SU-DHL-6 (cell line): ENCODE data around the gene KDELR3.

Source experiments
- EZH2phosphoT487 ChIP-seq: fragments of 200-600 bp; sonication (generic), shearing (Covaris generic); conservative IDR thresholded peaks from 2 replicates; pipeline ENCODE4 v1.6.1; 2018; ENCODE audit warnings: mild to moderate bottlenecking, antibody characterized with exemption, low read length, moderate library complexity, mixed read lengths
- TF ChIP-seq, protein P1 (sequence below): fragments of 200-600 bp; sonication (generic); IDR thresholded peaks from one replicate; pipeline ENCODE4 v1.5.1; 2017; ENCODE audit warnings: antibody characterized with exemption, mild to moderate bottlenecking, low read length, moderate library complexity; ENCODE audit not compliant: insufficient read depth, poor library complexity, severe bottlenecking

DNA sequence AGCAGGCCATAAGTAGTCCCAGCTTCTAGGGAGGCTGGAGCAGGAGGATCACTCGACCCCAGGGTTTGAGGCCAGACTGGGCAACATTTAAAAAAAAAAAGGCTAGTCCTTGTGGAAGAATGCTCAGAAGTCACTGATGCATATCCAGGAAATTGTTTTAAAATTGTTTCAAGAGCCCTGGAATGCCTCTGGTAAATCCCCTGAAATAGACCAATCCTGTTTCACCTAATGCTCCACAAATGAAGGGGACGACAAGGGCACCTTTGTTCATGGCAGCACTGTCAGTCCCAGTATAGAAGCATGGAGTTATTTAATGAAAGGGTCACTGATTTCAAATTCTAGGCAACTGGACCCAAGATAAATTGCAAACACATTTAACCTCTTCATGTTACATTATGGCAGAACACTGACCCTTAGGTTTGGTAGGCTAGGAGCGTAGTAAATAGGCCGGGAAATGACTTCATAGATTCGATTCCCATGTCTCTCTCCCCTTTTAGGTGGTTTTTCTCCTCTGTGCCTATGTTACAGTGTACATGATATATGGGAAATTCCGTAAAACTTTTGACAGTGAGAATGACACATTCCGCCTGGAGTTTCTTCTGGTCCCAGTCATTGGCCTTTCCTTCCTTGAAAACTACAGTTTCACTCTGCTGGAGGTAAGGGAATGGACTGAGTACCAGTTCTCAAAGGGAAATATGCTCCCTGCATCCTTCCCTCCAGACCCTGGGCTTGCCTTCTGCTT is 11.4 kb downstream of the KDELR3 start:
- TF ChIP-seq, protein P1, sequence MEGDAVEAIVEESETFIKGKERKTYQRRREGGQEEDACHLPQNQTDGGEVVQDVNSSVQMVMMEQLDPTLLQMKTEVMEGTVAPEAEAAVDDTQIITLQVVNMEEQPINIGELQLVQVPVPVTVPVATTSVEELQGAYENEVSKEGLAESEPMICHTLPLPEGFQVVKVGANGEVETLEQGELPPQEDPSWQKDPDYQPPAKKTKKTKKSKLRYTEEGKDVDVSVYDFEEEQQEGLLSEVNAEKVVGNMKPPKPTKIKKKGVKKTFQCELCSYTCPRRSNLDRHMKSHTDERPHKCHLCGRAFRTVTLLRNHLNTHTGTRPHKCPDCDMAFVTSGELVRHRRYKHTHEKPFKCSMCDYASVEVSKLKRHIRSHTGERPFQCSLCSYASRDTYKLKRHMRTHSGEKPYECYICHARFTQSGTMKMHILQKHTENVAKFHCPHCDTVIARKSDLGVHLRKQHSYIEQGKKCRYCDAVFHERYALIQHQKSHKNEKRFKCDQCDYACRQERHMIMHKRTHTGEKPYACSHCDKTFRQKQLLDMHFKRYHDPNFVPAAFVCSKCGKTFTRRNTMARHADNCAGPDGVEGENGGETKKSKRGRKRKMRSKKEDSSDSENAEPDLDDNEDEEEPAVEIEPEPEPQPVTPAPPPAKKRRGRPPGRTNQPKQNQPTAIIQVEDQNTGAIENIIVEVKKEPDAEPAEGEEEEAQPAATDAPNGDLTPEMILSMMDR: no peak
- TF ChIP-seq EZH2phosphoT487: no peak
